ENCODE results near the gene ALKBH7.

DNA sequence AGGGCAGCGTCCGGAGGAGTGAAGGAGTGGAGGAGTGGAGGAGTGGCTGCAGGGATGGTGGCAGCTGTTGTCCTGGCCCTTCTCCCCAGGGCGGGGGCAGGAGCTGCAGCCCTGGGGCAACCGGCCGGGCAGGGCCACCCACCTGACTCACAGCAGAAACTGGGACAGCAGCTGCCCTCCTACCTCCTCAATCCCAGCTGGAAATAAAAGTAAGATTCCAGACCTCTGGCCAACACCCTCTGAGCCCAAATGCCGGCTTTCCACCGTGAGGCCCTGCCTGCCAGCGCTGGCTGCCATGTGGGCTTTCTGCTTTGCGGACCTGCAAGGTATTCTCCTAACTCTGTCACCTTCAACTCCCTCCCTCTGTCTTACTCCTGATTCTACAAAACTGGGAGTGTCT lies 14.6 kb upstream of the ALKBH7 start:
- TF ChIP-seq, protein P1, sequence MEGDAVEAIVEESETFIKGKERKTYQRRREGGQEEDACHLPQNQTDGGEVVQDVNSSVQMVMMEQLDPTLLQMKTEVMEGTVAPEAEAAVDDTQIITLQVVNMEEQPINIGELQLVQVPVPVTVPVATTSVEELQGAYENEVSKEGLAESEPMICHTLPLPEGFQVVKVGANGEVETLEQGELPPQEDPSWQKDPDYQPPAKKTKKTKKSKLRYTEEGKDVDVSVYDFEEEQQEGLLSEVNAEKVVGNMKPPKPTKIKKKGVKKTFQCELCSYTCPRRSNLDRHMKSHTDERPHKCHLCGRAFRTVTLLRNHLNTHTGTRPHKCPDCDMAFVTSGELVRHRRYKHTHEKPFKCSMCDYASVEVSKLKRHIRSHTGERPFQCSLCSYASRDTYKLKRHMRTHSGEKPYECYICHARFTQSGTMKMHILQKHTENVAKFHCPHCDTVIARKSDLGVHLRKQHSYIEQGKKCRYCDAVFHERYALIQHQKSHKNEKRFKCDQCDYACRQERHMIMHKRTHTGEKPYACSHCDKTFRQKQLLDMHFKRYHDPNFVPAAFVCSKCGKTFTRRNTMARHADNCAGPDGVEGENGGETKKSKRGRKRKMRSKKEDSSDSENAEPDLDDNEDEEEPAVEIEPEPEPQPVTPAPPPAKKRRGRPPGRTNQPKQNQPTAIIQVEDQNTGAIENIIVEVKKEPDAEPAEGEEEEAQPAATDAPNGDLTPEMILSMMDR (conservative IDR thresholded peaks at IDR 0.05; ENCODE audit: low read length), result no peak
- TF ChIP-seq EZH2phosphoT487 (IDR thresholded peaks at IDR 0.05; ENCODE audit: borderline replicate concordance, low read depth, low read length), result no peak
